ENCODE results near the gene BIRC7.
A peak's percentile ranks its signal among the peaks of the same experiment; 100 is the strongest.

The BIRC7 gene

GRCh38 chr20:63288581-63289251, 53.0 kb downstream of the BIRC7 start:
- Histone ChIP-seq H4K20me1 (peaks cover 28 to 89% (median 59%) of the 10 kb centered on the region in 11 experiments; a peak in 21 of 22 replicates), H3K9me3 (replicated peaks in 1 of 11) (no peaks in the 10 kb centered on the region), H3K4me3 (no peak overlapping the region), H3K4me2 (peak overlapping the region in 6 of 11 experiments; percentile 1 to 53 (median 42); a peak in 8 of 22 replicates), H3K4me1 (peaks cover 21 to 97% (median 82%) of the 10 kb centered on the region in 10 experiments), H3K27ac (no peak overlapping the region), H3K27me3 (no peaks in the 10 kb centered on the region), H3K9ac (0 out of 22 replicates have a peak overlapping the region, but pooled peaks of 1 of the 11 experiments have one; percentile 35), H3K36me3 (peaks cover 21 to 48% (median 42%) of the 10 kb centered on the region in 11 experiments; a peak in 21 of 22 replicates)
- no peak for TF ChIP-seq Cebpa-rat (IDR thresholded peaks at IDR 0.05)

- H3K9ac ChIP-seq = 0 out of 22 replicates have a peak overlapping the region, but pooled peaks of 1 of the 11 experiments have one; percentile 29
- peaks cover 13 to 89% (median 74%) of the 10 kb centered on the region in 10 experiments for H3K4me1 ChIP-seq
- H3K27ac ChIP-seq = no peak overlapping the region
- no peaks in the 10 kb centered on the region for H3K9me3 ChIP-seq (replicated peaks in 1 of 11)
- H3K4me2 ChIP-seq = peak overlapping the region in 4 of 11 experiments; percentile 37 to 53 (median 50); a peak in 5 of 22 replicates
- no peak overlapping the region for H3K4me3 ChIP-seq
- peaks cover 28 to 85% (median 53%) of the 10 kb centered on the region in 11 experiments; a peak in 21 of 22 replicates for H4K20me1 ChIP-seq
- H3K27me3 ChIP-seq = peaks cover 1 to 5% (median 4%) of the 10 kb centered on the region in 11 experiments; a peak in 19 of 22 replicates
- no peak for TF ChIP-seq Cebpa-rat (IDR thresholded peaks at IDR 0.05)
- H3K36me3 ChIP-seq = peaks cover 21 to 48% (median 42%) of the 10 kb centered on the region in 11 experiments; a peak in 21 of 22 replicates
These were observed 53.8 kb downstream of the BIRC7 start for GRCh38 chr20:63289311-63290135.

All from BLaER1 treated with 17β-estradiol and CSF1 and Interleukin-3, amounts not matched to agents 10 nM and 100 nM (cell line).